HepG2 (cell line): Measurements from ENCODE around the gene TMEM184B. TPM values are rescaled to one million over a fixed set of nuclear protein-coding genes. Genes with fewer than 3 reads are reported as not detected.
A peak's percentile ranks its signal among the peaks of the same experiment; 100 is the strongest.

Experiments used
- ATF7-NPFF ChIP-seq: sonication (generic); formaldehyde crosslinking; IDR thresholded peaks from 2 replicates; pipeline ENCODE4 v1.8.1; 2023; ENCODE audit warnings: mild to moderate bottlenecking, low read depth, missing genetic modification reagents, moderate library complexity
- CAMTA2 ChIP-seq: sonication (generic); formaldehyde crosslinking; IDR thresholded peaks from 2 replicates; pipeline ENCODE4 v1.4.0; 2020; ENCODE audit warnings: mild to moderate bottlenecking, missing genetic modification reagents, borderline replicate concordance
- ELF4 ChIP-seq: sonication (generic); formaldehyde crosslinking; IDR thresholded peaks from 2 replicates; pipeline ENCODE4 v1.5.0; 2020; ENCODE audit warnings: missing genetic modification reagents, mild to moderate bottlenecking, moderate library complexity, borderline replicate concordance
- GABPB1 ChIP-seq: IDR thresholded peaks from 2 replicates; pipeline ENCODE4 v1.6.1; 2016; ENCODE audit warnings: mild to moderate bottlenecking, missing genetic modification reagents, moderate library complexity, missing compliant biosample characterization
- GZF1 ChIP-seq: sonication (generic); formaldehyde crosslinking; IDR thresholded peaks from 2 replicates; pipeline ENCODE4 v1.5.1; 2020; ENCODE audit warnings: mild to moderate bottlenecking, missing genetic modification reagents
- HIVEP1 ChIP-seq: sonication (generic); formaldehyde crosslinking; IDR thresholded peaks from 2 replicates; pipeline ENCODE4 v1.4.0; 2020; ENCODE audit warnings: mild to moderate bottlenecking, missing genetic modification reagents
- HMG20A ChIP-seq: IDR thresholded peaks from 2 replicates; pipeline ENCODE4 v1.6.1; 2016; ENCODE audit warnings: borderline replicate concordance
- KMT2A ChIP-seq: sonication (generic); formaldehyde crosslinking; IDR thresholded peaks from 2 replicates; pipeline ENCODE4 v1.4.0; 2020; ENCODE audit warnings: missing genetic modification reagents
- MAFK ChIP-seq, 2 experiments: IDR thresholded peaks in 1 of 2; conservative IDR thresholded peaks in 1 of 2; 2 replicates each; pipeline ENCODE4 v1.6.1; 2011; ENCODE audit warnings: improper control_type of control experiment in 2 of 2, low read length in 2 of 2
- RAD51 ChIP-seq: fragments of 450-650 bp; IDR thresholded peaks from 2 replicates; pipeline ENCODE4 v1.6.1; 2016; ENCODE audit warnings: borderline replicate concordance
- SMC3 ChIP-seq: IDR thresholded peaks from 2 replicates; pipeline ENCODE4 v1.6.1; 2011; ENCODE audit warnings: low read length, improper control_type of control experiment
- SYNCRIP ChIP-seq: fragments of 200-400 bp; formaldehyde crosslinking; IDR thresholded peaks from 2 replicates; pipeline ENCODE4 v1.6.1; 2018; ENCODE audit warnings: mild to moderate bottlenecking, low read depth, low read length; ENCODE audit not compliant: insufficient read depth
- ZNF234 ChIP-seq: sonication (generic); formaldehyde crosslinking; conservative IDR thresholded peaks from 2 replicates; pipeline ENCODE4 v1.5.1; 2020; ENCODE audit warnings: mild to moderate bottlenecking, missing genetic modification reagents
- ZNF484 ChIP-seq: sonication (generic); formaldehyde crosslinking; IDR thresholded peaks from 2 replicates; pipeline ENCODE4 v1.5.1; 2020; ENCODE audit warnings: mild to moderate bottlenecking, low read depth, missing genetic modification reagents, borderline replicate concordance
- ZNF572 ChIP-seq: sonication (generic); formaldehyde crosslinking; IDR thresholded peaks from 2 replicates; pipeline ENCODE4 v1.5.1; 2020; ENCODE audit warnings: mild to moderate bottlenecking, missing genetic modification reagents
- ZNF850 ChIP-seq: sonication (generic); formaldehyde crosslinking; conservative IDR thresholded peaks from 2 replicates; pipeline ENCODE4 v1.9.0; 2021; ENCODE audit warnings: mild to moderate bottlenecking, missing genetic modification reagents
- polyA plus RNA-seq, 8 experiments: library from polyadenylated mRNA; depleted of rRNA in 3 of 8; stranded (reverse) in 7 of 8; unstranded in 1 of 8; fragments of >200 nt; fragmentation: Illumina TruSeq in 4 of 8; extraction: Trizol in 4 of 8; gene quantifications; 2 replicates each; pipeline versions ENCODE4 v1.2.1 to v1.2.3, GENCODE V29; 2011 to 2016; ENCODE audit warnings: low read depth in 4 of 8, missing spikeins in 1 of 8, mixed read lengths in 1 of 8; ENCODE audit not compliant: insufficient read depth in 1 of 8
- total RNA-seq, 5 experiments: library from RNA; depleted of rRNA; stranded (reverse); fragments of >200 nt; fragmentation: Illumina TruSeq; extraction: Trizol; gene quantifications; 2 replicates each; pipeline ENCODE4 v1.2.3, GENCODE V29; 2016; ENCODE audit warnings: low read depth in 1 of 5
- TF ChIP-seq, protein P1 (sequence below): sonication (generic); formaldehyde crosslinking; IDR thresholded peaks from 2 replicates; pipeline ENCODE4 v1.5.1; 2020; ENCODE audit warnings: missing genetic modification reagents, mild to moderate bottlenecking, borderline replicate concordance
- TF ChIP-seq, protein P2 (sequence below): sonication (generic); formaldehyde crosslinking; IDR thresholded peaks from 2 replicates; pipeline ENCODE4 v1.4.0; 2020; ENCODE audit warnings: mild to moderate bottlenecking, missing genetic modification reagents
- TF ChIP-seq, protein P3 (sequence below): sonication (generic); formaldehyde crosslinking; IDR thresholded peaks from 2 replicates; pipeline ENCODE4 v1.8.1; 2023; ENCODE audit warnings: mild to moderate bottlenecking, moderate library complexity, missing genetic modification reagents
- TF ChIP-seq, protein P4 (sequence below), 2 experiments: fragments of 450-650 bp in 1 of 2; sonication (generic) in 1 of 2; formaldehyde crosslinking; IDR thresholded peaks; 2 replicates each; pipeline versions ENCODE4 v1.5.0 to v1.8.0; 2020 to 2022; ENCODE audit warnings: mild to moderate bottlenecking in 1 of 2, missing genetic modification reagents in 1 of 2
- TF ChIP-seq, protein P5 (sequence below): IDR thresholded peaks from 2 replicates; pipeline ENCODE4 v1.6.1; 2016; ENCODE audit warnings: missing compliant biosample characterization, missing genetic modification reagents, borderline replicate concordance
- TF ChIP-seq, protein P6 (sequence below): sonication (generic); formaldehyde crosslinking; IDR thresholded peaks from 2 replicates; pipeline ENCODE4 v1.4.0; 2020; ENCODE audit warnings: missing genetic modification reagents

Gene TMEM184B
- total and polyA plus RNA-seq, 2 of the 13 experiments (the other 11 are each of a cell fraction or from before 2014, with no cell fraction given), result 15.9 to 16.0 TPM

DNA sequence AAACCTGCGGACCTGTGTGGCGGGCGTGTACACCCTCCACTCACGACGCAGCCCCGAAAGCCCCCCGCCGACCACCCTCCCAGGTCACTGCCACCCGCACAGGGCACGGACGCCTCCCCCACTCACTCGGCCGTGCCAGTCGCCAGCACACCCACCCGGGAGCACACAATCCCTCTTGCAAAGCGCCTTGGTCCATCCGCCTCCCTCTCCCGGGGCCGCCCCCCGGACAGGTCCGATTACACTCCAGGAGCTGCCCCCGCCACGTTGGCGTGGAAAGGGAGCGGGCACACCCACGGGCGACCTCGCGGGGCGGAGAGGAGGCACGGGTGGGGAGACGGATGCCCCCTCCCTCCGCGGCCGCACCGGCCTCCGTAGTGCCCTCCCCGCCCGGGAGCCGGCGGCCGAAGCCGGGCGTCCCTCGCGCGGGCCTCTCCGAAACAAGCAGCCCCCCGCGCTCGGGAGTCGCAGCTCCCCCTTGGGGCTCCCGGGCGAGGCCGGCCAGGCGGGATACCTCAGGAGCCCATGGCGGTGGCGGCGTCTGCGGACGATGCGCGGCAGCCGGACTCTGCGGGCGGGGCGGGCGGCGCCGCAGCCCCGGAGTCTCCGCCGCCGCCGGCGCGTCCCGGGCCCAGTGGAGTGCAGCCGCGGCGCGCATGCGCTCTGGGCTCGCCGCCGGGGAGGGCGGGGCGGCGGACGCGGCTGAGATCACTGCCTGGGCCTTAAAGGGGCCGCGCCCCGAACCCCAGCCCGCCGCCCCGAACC, at the start of gene TMEM184B (continued):
- TF ChIP-seq, protein P1, sequence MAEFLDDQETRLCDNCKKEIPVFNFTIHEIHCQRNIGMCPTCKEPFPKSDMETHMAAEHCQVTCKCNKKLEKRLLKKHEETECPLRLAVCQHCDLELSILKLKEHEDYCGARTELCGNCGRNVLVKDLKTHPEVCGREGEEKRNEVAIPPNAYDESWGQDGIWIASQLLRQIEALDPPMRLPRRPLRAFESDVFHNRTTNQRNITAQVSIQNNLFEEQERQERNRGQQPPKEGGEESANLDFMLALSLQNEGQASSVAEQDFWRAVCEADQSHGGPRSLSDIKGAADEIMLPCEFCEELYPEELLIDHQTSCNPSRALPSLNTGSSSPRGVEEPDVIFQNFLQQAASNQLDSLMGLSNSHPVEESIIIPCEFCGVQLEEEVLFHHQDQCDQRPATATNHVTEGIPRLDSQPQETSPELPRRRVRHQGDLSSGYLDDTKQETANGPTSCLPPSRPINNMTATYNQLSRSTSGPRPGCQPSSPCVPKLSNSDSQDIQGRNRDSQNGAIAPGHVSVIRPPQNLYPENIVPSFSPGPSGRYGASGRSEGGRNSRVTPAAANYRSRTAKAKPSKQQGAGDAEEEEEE (CRISPR knock-in tag), result no peak
- TF ChIP-seq HIVEP1 (CRISPR knock-in tag), result no peak
- no peak for TF ChIP-seq RAD51
- TF ChIP-seq ZNF572 (CRISPR knock-in tag), result 0 out of 2 replicates have a peak, but pooled peaks have one; percentile 66
- TF ChIP-seq, protein P2, sequence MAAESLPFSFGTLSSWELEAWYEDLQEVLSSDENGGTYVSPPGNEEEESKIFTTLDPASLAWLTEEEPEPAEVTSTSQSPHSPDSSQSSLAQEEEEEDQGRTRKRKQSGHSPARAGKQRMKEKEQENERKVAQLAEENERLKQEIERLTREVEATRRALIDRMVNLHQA (CRISPR knock-in tag), result no peak
- no peak for TF ChIP-seq KMT2A (CRISPR knock-in tag)
- TF ChIP-seq ATF7-NPFF (CRISPR knock-in tag), result 0 out of 2 replicates have a peak, but pooled peaks have one; percentile 32
- 0 out of 2 replicates have a peak, but pooled peaks have one; percentile 61 for TF ChIP-seq ZNF234 (CRISPR knock-in tag)
- TF ChIP-seq SMC3, result no peak
- TF ChIP-seq, protein P3, sequence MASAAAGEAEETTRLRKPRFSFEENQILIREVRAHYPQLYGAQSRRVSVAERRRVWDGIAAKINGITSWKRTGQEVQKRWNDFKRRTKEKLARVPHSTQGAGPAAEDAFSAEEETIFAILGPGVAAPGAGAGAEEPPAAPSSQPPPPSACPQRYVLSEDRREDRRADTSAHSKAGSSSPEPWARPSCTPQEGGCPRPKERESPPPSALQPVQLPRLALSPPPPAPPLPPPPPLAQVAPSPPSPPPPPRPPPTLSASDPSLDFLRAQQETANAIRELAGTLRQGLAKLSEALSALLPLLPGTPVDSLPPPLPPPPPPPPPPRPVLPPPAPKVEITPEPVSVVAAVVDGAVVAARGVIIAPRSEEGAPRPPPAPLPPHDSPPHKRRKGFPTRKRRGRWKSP (CRISPR knock-in tag), result no peak
- no peak for TF ChIP-seq ELF4 (CRISPR knock-in tag)
- no peak for TF ChIP-seq ZNF850
- no peak for TF ChIP-seq SYNCRIP
- TF ChIP-seq, protein P4, sequence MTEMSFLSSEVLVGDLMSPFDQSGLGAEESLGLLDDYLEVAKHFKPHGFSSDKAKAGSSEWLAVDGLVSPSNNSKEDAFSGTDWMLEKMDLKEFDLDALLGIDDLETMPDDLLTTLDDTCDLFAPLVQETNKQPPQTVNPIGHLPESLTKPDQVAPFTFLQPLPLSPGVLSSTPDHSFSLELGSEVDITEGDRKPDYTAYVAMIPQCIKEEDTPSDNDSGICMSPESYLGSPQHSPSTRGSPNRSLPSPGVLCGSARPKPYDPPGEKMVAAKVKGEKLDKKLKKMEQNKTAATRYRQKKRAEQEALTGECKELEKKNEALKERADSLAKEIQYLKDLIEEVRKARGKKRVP (CRISPR knock-in tag; IDR thresholded peaks at IDR 0.05), result no peak
- no peak for TF ChIP-seq GZF1
- TF ChIP-seq, protein P5, sequence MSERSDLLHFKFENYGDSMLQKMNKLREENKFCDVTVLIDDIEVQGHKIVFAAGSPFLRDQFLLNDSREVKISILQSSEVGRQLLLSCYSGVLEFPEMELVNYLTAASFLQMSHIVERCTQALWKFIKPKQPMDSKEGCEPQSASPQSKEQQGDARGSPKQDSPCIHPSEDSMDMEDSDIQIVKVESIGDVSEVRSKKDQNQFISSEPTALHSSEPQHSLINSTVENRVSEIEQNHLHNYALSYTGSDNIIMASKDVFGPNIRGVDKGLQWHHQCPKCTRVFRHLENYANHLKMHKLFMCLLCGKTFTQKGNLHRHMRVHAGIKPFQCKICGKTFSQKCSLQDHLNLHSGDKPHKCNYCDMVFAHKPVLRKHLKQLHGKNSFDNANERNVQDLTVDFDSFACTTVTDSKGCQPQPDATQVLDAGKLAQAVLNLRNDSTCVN (CRISPR knock-in tag), result no peak
- peak; percentile 31; the same call in 1 of the 2 replicates for TF ChIP-seq GABPB1 (CRISPR knock-in tag)
- TF ChIP-seq, protein P6, sequence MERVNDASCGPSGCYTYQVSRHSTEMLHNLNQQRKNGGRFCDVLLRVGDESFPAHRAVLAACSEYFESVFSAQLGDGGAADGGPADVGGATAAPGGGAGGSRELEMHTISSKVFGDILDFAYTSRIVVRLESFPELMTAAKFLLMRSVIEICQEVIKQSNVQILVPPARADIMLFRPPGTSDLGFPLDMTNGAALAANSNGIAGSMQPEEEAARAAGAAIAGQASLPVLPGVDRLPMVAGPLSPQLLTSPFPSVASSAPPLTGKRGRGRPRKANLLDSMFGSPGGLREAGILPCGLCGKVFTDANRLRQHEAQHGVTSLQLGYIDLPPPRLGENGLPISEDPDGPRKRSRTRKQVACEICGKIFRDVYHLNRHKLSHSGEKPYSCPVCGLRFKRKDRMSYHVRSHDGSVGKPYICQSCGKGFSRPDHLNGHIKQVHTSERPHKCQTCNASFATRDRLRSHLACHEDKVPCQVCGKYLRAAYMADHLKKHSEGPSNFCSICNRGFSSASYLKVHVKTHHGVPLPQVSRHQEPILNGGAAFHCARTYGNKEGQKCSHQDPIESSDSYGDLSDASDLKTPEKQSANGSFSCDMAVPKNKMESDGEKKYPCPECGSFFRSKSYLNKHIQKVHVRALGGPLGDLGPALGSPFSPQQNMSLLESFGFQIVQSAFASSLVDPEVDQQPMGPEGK (CRISPR knock-in tag), result peak; percentile 63
- no peak for TF ChIP-seq ZNF484 (CRISPR knock-in tag)
- no peak for TF ChIP-seq MAFK (conservative IDR thresholded peaks at IDR 0.05 in 1 of 2, IDR thresholded peaks at IDR 0.05 in 1 of 2; ENCODE audit: low read length in 2 of 2)
- no peak for TF ChIP-seq HMG20A
- 0 out of 2 replicates have a peak, but pooled peaks have one; percentile 63 for TF ChIP-seq CAMTA2 (CRISPR knock-in tag)
